DOHH2 (cell line): ENCODE results near the gene SLC49A3.

Source experiments
- H3F3A ChIP-seq: fragments of 200-600 bp; sonication (generic), shearing (Covaris generic); 2 replicates; pipeline ENCODE4 v1.6.0; 2016; ENCODE audit warnings: antibody characterized with exemption, mild to moderate bottlenecking; ENCODE audit not compliant: control insufficient read depth, insufficient read depth
- H3K27ac ChIP-seq: fragments of 200-600 bp; sonication (generic); 2 replicates; pipeline ENCODE4 v1.5.1; 2014; ENCODE audit warnings: low read depth, mild to moderate bottlenecking, low read length, moderate library complexity
- H3K27me3 ChIP-seq: fragments of 200-600 bp; sonication (generic); 2 replicates; pipeline ENCODE4 v1.6.1; 2014; ENCODE audit warnings: mild to moderate bottlenecking, low read length, mixed read lengths; ENCODE audit not compliant: control insufficient read depth
- H3K36me3 ChIP-seq: fragments of 200-600 bp; sonication (generic); 2 replicates; pipeline ENCODE4 v1.6.1; 2014; ENCODE audit warnings: mild to moderate bottlenecking, low read length, moderate library complexity, mixed read lengths; ENCODE audit not compliant: control insufficient read depth
- H3K4me1 ChIP-seq: fragments of 200-600 bp; sonication (generic); 2 replicates; pipeline ENCODE4 v1.6.1; 2014; ENCODE audit warnings: mild to moderate bottlenecking, low read length, mixed read lengths; ENCODE audit not compliant: control insufficient read depth
- H3K4me2 ChIP-seq: fragments of 200-600 bp; sonication (generic); 2 replicates; pipeline ENCODE4 v1.6.0; 2014; ENCODE audit warnings: mild to moderate bottlenecking, low read length, moderate library complexity
- H3K4me3 ChIP-seq: fragments of 200-600 bp; sonication (generic); 2 replicates; pipeline ENCODE4 v1.5.1; 2014; ENCODE audit warnings: mild to moderate bottlenecking, low read length, mixed read lengths
- H3K79me2 ChIP-seq: fragments of 200-600 bp; sonication (generic); 2 replicates; pipeline ENCODE4 v1.6.1; 2014; ENCODE audit warnings: mild to moderate bottlenecking, low read length, mixed read lengths; ENCODE audit not compliant: control insufficient read depth
- H3K9me2 ChIP-seq: fragments of 200-600 bp; sonication (generic); replicated peaks from 2 replicates; pipeline ENCODE4 v1.6.1; 2014; ENCODE audit warnings: mild to moderate bottlenecking, low read length, mixed read lengths; ENCODE audit not compliant: control insufficient read depth
- H3K9me3 ChIP-seq: fragments of 200-600 bp; sonication (generic); 2 replicates; pipeline ENCODE4 v1.6.1; 2014; ENCODE audit warnings: antibody characterized with exemption, low read length, mixed read lengths; ENCODE audit not compliant: control insufficient read depth, insufficient read depth
- H4K20me1 ChIP-seq: fragments of 200-600 bp; sonication (generic); 2 replicates; pipeline ENCODE4 v1.6.0; 2014; ENCODE audit warnings: low read depth, mild to moderate bottlenecking, antibody characterized with exemption, low read length, moderate library complexity; ENCODE audit not compliant: control insufficient read depth, insufficient read depth
- CTCF ChIP-seq: fragments of 200-600 bp; sonication (generic); IDR thresholded peaks from one replicate; pipeline ENCODE4 v1.5.1; 2014; ENCODE audit warnings: antibody characterized with exemption, mild to moderate bottlenecking, low read depth, low read length; ENCODE audit not compliant: poor library complexity, severe bottlenecking
- EZH2phosphoT487 ChIP-seq: fragments of 200-600 bp; sonication (generic); IDR thresholded peaks from 2 replicates; pipeline ENCODE4 v1.6.1; 2017; ENCODE audit warnings: borderline replicate concordance, mild to moderate bottlenecking, antibody characterized with exemption, low read length, moderate library complexity, mixed read lengths

The SLC49A3 gene

GRCh38 chr4:632196-632790 lies 56.7 kb downstream of the SLC49A3 start:
- Histone ChIP-seq H3K27ac (no peak overlapping the region), H3F3A (no peaks in the 10 kb centered on the region), H3K9me3 (peaks cover 22% of the 10 kb centered on the region; the same call in 1 of the 2 replicates), H3K4me2 (no peak overlapping the region), H4K20me1 (no peaks in the 10 kb centered on the region), H3K9me2 (no peaks in the 10 kb centered on the region), H3K27me3 (no peaks in the 10 kb centered on the region), H3K4me1 (no peaks in the 10 kb centered on the region), H3K4me3 (no peak overlapping the region), H3K79me2 (no peaks in the 10 kb centered on the region), H3K36me3 (no peaks in the 10 kb centered on the region)
- TF ChIP-seq EZH2phosphoT487: no peak
- TF ChIP-seq CTCF: no peak
